ENCODE measurements around the gene DCC.

DCC gene

GRCh38 chr18:53402670-53403069 is 1062.7 kb downstream of the DCC start:
- ATAC-seq (ENCODE audit: low read depth) (no peak), DNase-seq (ENCODE audit: low spot score) (no peak)
- Histone ChIP-seq H3K27me3 (ENCODE audit: insufficient read depth, poor library complexity, severe bottlenecking) (no peaks in the 10 kb centered on the region), H3K4me3 (ENCODE audit: severe bottlenecking) (no peak overlapping the region), H3K9me3 (ENCODE audit: severe bottlenecking) (no peaks in the 10 kb centered on the region), H3K36me3 (ENCODE audit: low read depth) (no peaks in the 10 kb centered on the region), H3K4me1 (ENCODE audit: insufficient read depth, poor library complexity, severe bottlenecking) (no peaks in the 10 kb centered on the region), H3K27ac (ENCODE audit: poor library complexity, severe bottlenecking) (no peak overlapping the region)
- no peak for TF ChIP-seq CTCF (IDR thresholded peaks at IDR 0.05; ENCODE audit: poor library complexity, severe bottlenecking)

GRCh38 chr18:53408271-53408670 is 1068.3 kb downstream of the DCC start:
- DNase-seq (ENCODE audit: low spot score): no peak
- no peak for TF ChIP-seq CTCF (IDR thresholded peaks at IDR 0.05; ENCODE audit: poor library complexity, severe bottlenecking)
- no peaks in the 10 kb centered on the region for H3K9me3 ChIP-seq (ENCODE audit: severe bottlenecking)
- no peak overlapping the region for H3K27ac ChIP-seq (ENCODE audit: poor library complexity, severe bottlenecking)
- no peaks in the 10 kb centered on the region for H3K4me1 ChIP-seq (ENCODE audit: insufficient read depth, poor library complexity, severe bottlenecking)
- no peaks in the 10 kb centered on the region for H3K27me3 ChIP-seq (ENCODE audit: insufficient read depth, poor library complexity, severe bottlenecking)
- no peaks in the 10 kb centered on the region for H3K36me3 ChIP-seq (ENCODE audit: low read depth)
- no peak for ATAC-seq (ENCODE audit: low read depth)
- H3K4me3 ChIP-seq (ENCODE audit: severe bottlenecking): no peak overlapping the region

- Histone ChIP-seq H3K4me1 (ENCODE audit: insufficient read depth, poor library complexity, severe bottlenecking) (no peaks in the 10 kb centered on the region), H3K27me3 (ENCODE audit: insufficient read depth, poor library complexity, severe bottlenecking) (peaks cover 1% of the 10 kb centered on the region), H3K27ac (ENCODE audit: poor library complexity, severe bottlenecking) (no peak overlapping the region), H3K36me3 (ENCODE audit: low read depth) (no peaks in the 10 kb centered on the region), H3K4me3 (ENCODE audit: severe bottlenecking) (no peak overlapping the region), H3K9me3 (ENCODE audit: severe bottlenecking) (no peaks in the 10 kb centered on the region)
- TF ChIP-seq CTCF (IDR thresholded peaks at IDR 0.05; ENCODE audit: poor library complexity, severe bottlenecking): no peak
- DNase-seq (ENCODE audit: low spot score) (no peak), ATAC-seq (ENCODE audit: low read depth) (no peak)
Observed at GRCh38 chr18:53411511-53411910, 1071.5 kb downstream of the DCC start.

- TF ChIP-seq CTCF (IDR thresholded peaks at IDR 0.05; ENCODE audit: poor library complexity, severe bottlenecking): no peak
- DNase-seq (ENCODE audit: low spot score) (no peak), ATAC-seq (ENCODE audit: low read depth) (no peak)
- no peaks in the 10 kb centered on the region for H3K36me3 ChIP-seq (ENCODE audit: low read depth)
- no peaks in the 10 kb centered on the region for H3K9me3 ChIP-seq (ENCODE audit: severe bottlenecking)
- H3K4me1 ChIP-seq (ENCODE audit: insufficient read depth, poor library complexity, severe bottlenecking): no peaks in the 10 kb centered on the region
- H3K27ac ChIP-seq (ENCODE audit: poor library complexity, severe bottlenecking): no peak overlapping the region
- peaks cover 3% of the 10 kb centered on the region for H3K27me3 ChIP-seq (ENCODE audit: insufficient read depth, poor library complexity, severe bottlenecking)
- H3K4me3 ChIP-seq (ENCODE audit: severe bottlenecking): no peak overlapping the region
Observed at GRCh38 chr18:53417003-53417402, 1077.0 kb downstream of the DCC start.

GRCh38 chr18:53421869-53422268 is 1081.9 kb downstream of the DCC start:
- H3K36me3 ChIP-seq (ENCODE audit: low read depth): no peaks in the 10 kb centered on the region
- no peaks in the 10 kb centered on the region for H3K4me1 ChIP-seq (ENCODE audit: insufficient read depth, poor library complexity, severe bottlenecking)
- no peaks in the 10 kb centered on the region for H3K27me3 ChIP-seq (ENCODE audit: insufficient read depth, poor library complexity, severe bottlenecking)
- TF ChIP-seq CTCF (IDR thresholded peaks at IDR 0.05; ENCODE audit: poor library complexity, severe bottlenecking): no peak
- no peak overlapping the region for H3K27ac ChIP-seq (ENCODE audit: poor library complexity, severe bottlenecking)
- ATAC-seq (ENCODE audit: low read depth) (no peak), DNase-seq (ENCODE audit: low spot score) (no peak)
- no peak overlapping the region for H3K4me3 ChIP-seq (ENCODE audit: severe bottlenecking)
- no peaks in the 10 kb centered on the region for H3K9me3 ChIP-seq (ENCODE audit: severe bottlenecking)
